HG03060 (cell line): Measurements from ENCODE around the gene NOL8.

ENCODE experiments used
- ATAC-seq: cut with Tn5 transposase; IDR thresholded peaks from one replicate; pipeline ENCODE4 v1.9.1; 2021; ENCODE audit warnings: low read depth, moderate number of reproducible peaks; ENCODE audit not compliant: unreplicated experiment

Gene NOL8

GRCh38 chr9:92325269-92325990 lies at the start of gene NOL8, which contains the start of gene CENPP:
Gene NOL8 (minus strand): TSS chr9:92325350. CDS start chr9:92324161, 1,189 bp downstream.
Gene CENPP (plus strand): TSS chr9:92325953.
- ATAC-seq: peak; percentile 70

- ATAC-seq: no peak
These were observed 48.0 kb upstream of the NOL8 start for GRCh38 chr9:92373167-92373566.

- no peak for ATAC-seq
These were observed 43.9 kb upstream of the NOL8 start for GRCh38 chr9:92369075-92369474.

- no peak for ATAC-seq
These were observed 34.9 kb upstream of the NOL8 start for GRCh38 chr9:92360083-92360482.

- ATAC-seq: no peak
These were observed 34.3 kb upstream of the NOL8 start for GRCh38 chr9:92359394-92359995.

GRCh38 chr9:92353051-92353450 lies 27.9 kb upstream of the NOL8 start:
- ATAC-seq: no peak

GRCh38 chr9:92350740-92351133 lies 25.6 kb upstream of the NOL8 start:
- ATAC-seq: no peak

- ATAC-seq: no peak
These were observed 24.9 kb upstream of the NOL8 start for GRCh38 chr9:92349771-92350739.

GRCh38 chr9:92345582-92345981 lies 20.4 kb upstream of the NOL8 start:
- no peak for ATAC-seq

GRCh38 chr9:92342825-92343488 lies 17.8 kb upstream of the NOL8 start:
- no peak for ATAC-seq

GRCh38 chr9:92341578-92341977 lies 16.4 kb upstream of the NOL8 start:
- no peak for ATAC-seq

GRCh38 chr9:92333282-92333634 lies 8.1 kb upstream of the NOL8 start:
- no peak for ATAC-seq

GRCh38 chr9:92332577-92333281 lies 7.6 kb upstream of the NOL8 start:
- ATAC-seq: no peak

GRCh38 chr9:92328225-92328624 lies 3.1 kb upstream of the NOL8 start:
- no peak for ATAC-seq

- ATAC-seq: no peak
These were observed 2.2 kb upstream of the NOL8 start for GRCh38 chr9:92327283-92327850.

- ATAC-seq: no peak
These were observed 896 bp upstream of the NOL8 start for GRCh38 chr9:92325991-92326500.

GRCh38 chr9:92324889-92325268 lies 271 bp downstream of the NOL8 start:
- no peak for ATAC-seq

- ATAC-seq: no peak
These were observed 719 bp downstream of the NOL8 start for GRCh38 chr9:92324431-92324830.

GRCh38 chr9:92315456-92315855 lies 9.7 kb downstream of the NOL8 start:
- ATAC-seq: no peak

GRCh38 chr9:92313624-92314012 lies 11.5 kb downstream of the NOL8 start:
- no peak for ATAC-seq
